ENCODE data around the gene SEC23A.

DNA sequence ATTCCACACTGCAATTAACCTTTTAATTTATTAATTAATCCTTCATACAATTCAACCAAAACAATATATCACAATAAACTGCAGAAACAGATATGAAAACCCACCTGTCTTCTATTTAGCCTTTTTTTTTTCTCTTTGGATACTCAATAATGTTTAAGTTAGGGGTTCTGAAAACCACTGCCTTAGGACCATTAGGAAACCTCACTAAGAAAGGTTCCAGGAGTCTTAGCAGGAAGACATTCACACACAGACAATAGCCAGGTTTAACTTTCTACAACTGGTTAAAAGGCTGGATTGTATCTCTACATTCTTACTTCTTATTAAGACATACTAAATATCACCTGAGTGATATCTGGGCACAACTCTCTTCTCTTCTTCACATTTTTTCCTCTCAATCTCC lies 3.3 kb downstream of the SEC23A start:
- TF ChIP-seq, protein P1, sequence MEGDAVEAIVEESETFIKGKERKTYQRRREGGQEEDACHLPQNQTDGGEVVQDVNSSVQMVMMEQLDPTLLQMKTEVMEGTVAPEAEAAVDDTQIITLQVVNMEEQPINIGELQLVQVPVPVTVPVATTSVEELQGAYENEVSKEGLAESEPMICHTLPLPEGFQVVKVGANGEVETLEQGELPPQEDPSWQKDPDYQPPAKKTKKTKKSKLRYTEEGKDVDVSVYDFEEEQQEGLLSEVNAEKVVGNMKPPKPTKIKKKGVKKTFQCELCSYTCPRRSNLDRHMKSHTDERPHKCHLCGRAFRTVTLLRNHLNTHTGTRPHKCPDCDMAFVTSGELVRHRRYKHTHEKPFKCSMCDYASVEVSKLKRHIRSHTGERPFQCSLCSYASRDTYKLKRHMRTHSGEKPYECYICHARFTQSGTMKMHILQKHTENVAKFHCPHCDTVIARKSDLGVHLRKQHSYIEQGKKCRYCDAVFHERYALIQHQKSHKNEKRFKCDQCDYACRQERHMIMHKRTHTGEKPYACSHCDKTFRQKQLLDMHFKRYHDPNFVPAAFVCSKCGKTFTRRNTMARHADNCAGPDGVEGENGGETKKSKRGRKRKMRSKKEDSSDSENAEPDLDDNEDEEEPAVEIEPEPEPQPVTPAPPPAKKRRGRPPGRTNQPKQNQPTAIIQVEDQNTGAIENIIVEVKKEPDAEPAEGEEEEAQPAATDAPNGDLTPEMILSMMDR (IDR thresholded peaks at IDR 0.05; ENCODE audit: low read depth, low read length, missing input control): no peak
- TF ChIP-seq GABPA (IDR thresholded peaks at IDR 0.05 in 1 of 2, conservative IDR thresholded peaks at IDR 0.05 in 1 of 2) (no peak), RAD21 (IDR thresholded peaks at IDR 0.05) (no peak), YY1 (IDR thresholded peaks at IDR 0.05) (no peak), RXRA (IDR thresholded peaks at IDR 0.05) (no peak), FOXA2 (IDR thresholded peaks at IDR 0.05) (no peak), FOXA1 (IDR thresholded peaks at IDR 0.05) (no peak), JUND (IDR thresholded peaks at IDR 0.05) (no peak), TAF1 (conservative IDR thresholded peaks at IDR 0.05) (no peak), EGR1 (IDR thresholded peaks at IDR 0.05; ENCODE audit: low read depth in 2 of 2) (no peak), NR2F2 (IDR thresholded peaks at IDR 0.05) (no peak)
- TF ChIP-seq, protein P2, sequence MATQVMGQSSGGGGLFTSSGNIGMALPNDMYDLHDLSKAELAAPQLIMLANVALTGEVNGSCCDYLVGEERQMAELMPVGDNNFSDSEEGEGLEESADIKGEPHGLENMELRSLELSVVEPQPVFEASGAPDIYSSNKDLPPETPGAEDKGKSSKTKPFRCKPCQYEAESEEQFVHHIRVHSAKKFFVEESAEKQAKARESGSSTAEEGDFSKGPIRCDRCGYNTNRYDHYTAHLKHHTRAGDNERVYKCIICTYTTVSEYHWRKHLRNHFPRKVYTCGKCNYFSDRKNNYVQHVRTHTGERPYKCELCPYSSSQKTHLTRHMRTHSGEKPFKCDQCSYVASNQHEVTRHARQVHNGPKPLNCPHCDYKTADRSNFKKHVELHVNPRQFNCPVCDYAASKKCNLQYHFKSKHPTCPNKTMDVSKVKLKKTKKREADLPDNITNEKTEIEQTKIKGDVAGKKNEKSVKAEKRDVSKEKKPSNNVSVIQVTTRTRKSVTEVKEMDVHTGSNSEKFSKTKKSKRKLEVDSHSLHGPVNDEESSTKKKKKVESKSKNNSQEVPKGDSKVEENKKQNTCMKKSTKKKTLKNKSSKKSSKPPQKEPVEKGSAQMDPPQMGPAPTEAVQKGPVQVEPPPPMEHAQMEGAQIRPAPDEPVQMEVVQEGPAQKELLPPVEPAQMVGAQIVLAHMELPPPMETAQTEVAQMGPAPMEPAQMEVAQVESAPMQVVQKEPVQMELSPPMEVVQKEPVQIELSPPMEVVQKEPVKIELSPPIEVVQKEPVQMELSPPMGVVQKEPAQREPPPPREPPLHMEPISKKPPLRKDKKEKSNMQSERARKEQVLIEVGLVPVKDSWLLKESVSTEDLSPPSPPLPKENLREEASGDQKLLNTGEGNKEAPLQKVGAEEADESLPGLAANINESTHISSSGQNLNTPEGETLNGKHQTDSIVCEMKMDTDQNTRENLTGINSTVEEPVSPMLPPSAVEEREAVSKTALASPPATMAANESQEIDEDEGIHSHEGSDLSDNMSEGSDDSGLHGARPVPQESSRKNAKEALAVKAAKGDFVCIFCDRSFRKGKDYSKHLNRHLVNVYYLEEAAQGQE (IDR thresholded peaks at IDR 0.05): no peak
- TF ChIP-seq, protein P3, sequence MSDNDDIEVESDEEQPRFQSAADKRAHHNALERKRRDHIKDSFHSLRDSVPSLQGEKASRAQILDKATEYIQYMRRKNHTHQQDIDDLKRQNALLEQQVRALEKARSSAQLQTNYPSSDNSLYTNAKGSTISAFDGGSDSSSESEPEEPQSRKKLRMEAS (IDR thresholded peaks at IDR 0.05): no peak

Measured in liver (tissue), 3 donors.